ENCODE results near the gene ABTB2.
A peak's percentile ranks its signal among the peaks of the same experiment; 100 is the strongest.

ABTB2 gene

GRCh38 chr11:34359548-34359891, 1.7 kb upstream of the ABTB2 start:
- no peak for DNase-seq

GRCh38 chr11:34358728-34359547, 1.1 kb upstream of the ABTB2 start:
- peak; percentile 82 for DNase-seq

DNA sequence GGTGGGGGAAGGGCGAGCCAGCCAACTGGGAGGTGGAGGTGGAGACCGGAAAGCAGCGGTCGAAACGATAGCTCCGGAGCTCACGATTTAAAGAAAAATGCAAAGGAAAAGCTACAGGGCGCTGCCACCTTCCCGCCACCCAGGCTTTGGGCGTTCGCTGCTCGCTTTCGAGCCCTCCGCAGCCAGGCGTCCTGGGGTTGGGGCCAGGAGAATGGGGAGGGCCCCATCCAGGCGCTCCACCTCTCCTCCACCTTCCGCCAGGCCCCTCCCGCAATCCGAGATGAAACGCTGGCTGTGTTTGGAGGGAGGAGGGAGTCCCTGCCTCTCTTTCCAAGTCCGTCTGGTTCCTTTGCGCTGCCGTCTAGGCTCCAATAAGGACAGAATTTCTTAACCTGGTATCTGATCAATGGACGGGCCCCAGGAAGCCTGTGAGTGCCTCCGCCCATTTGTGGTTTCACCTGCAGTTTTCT, 483 bp upstream of the ABTB2 start:
- DNase-seq: no peak

DNA sequence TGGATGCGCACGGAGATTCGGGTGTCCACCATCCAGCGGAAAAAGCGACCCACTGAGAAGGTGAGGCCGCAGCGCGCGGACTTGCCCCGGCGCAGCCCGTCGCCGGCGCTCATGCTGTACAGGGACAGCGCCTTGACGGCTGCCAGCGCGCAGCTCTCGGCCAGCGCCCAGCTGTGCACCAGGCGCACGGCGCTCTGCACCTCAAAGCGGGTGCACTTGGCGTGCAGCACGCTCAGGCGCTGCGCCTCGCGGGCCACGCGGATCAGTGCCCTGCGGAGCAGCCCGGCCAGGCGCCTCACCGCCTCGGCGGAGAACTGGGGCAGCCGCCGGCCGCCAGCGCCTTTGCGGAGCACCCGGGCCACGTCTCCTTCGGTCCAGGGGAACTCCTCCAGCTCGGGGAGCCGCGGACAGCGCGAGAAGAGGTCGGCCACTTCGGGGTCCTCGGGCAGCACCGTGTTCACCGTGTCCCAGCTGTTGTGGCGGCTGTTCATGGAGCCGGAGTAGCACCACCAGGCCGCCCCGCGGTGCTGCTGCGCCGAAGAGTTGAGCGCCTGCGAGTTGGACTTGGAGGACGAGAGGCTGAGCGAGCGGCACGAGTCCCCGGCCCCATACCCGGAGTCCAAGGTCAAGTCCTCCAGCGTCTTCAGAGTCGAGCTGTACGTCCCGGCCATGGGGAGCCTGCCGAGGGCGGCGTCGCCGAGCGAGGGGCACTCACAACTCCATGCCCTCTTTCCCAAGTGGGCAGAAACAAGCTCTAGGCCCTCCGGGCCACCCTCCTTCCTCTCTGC, 703 bp downstream of the ABTB2 start:
- DNase-seq: peak; percentile 13

DNA sequence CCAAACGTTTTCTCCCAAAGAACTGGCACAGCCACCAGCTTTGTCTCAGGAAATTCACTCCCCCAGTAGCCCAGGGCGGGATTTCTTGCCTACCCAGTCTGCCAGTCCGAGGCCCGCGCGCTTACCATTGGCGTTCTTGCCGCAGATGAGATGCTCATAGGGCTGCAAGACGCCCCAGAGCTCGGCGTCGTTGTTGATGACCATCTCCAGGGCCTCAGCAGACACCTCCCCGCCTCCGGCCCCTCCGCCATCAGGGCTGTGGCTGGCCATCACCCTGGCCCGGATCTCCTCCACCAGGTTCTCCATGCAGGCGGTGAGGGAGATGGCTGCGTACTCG, 1.3 kb downstream of the ABTB2 start:
- no peak for DNase-seq

DNA sequence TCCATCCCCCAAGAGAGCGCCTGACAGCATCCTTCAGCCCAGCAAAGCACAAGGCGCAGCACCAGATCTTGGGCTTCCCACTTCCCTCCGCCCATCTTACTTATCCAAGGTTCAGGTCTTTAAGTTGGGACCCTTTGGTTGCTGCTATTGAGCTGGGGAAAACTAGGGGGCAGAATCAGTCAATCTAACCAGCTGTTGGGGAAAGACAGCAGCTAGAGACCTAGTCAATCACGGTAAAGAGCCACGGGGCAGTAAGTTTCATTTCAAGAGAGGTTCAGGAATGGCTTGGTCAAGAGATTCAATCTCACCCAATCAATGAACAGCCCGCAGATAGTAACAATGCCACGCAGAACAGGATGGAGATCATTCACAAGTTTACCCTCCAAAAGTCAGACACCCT, 1.7 kb downstream of the ABTB2 start:
- no peak for DNase-seq

GRCh38 chr11:34355726-34356125, 2.1 kb downstream of the ABTB2 start:
- no peak for DNase-seq

DNA sequence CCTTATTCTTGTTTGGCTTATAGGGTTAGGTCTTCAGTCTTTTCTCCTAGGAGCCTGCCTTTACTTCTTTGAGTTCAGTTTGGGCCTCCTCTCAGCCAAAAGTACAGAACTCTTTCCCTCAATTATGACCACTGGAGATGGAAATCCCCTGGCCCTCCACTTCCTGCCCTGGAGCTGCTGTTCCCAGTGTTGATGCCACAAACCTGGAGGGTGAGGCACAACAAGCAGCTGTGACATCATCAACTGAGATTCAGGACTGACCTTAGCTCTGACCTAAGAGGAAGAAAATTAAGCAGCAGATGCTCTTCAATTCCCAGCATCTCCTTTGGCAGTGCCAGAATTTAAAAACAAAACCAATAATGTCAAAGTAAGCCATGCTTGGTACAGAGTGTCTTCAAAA, 3.0 kb downstream of the ABTB2 start:
- DNase-seq: no peak

- DNase-seq: no peak
These were observed 3.9 kb downstream of the ABTB2 start for GRCh38 chr11:34353881-34354280.

GRCh38 chr11:34351687-34352469, 5.9 kb downstream of the ABTB2 start:
- no peak for DNase-seq

DNA sequence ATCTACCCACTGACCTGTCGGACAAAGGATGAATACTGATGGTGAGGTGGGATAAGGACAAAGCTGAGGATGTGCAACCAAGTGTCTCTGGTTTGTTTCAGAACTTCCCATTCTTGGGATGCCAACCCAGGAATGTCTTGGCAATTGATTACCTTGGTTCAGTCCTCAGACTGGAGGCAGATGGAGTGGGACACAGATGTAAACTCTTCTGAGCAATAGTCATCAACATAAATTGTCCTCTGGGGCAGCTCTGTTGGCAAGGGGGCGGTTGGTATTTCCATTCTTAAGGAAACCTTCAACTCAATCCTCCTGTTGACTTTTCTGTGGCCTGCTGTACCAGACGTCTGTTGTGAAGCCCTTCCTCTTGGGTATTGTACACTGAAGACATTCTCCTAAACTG, 6.8 kb downstream of the ABTB2 start:
- DNase-seq: no peak

DNA sequence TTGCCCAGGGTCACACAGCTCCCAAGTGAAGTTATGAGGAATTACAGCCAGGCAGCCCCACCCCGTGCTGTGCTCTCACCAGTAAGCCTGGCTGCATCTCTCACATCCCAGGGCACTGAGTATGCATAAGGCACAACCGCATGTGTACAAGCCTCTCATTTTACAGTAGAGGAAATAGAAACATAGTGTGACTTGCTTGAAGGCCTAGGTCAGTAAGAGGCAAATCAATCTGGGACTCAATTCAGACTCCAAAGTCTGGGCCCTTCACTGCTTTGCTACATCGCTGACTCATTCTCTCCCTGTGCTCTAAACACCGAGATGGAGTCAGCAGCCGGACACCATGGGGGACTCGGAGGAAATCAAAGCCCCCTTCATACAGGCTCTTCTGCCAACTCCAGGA, 7.9 kb downstream of the ABTB2 start:
- no peak for DNase-seq

GRCh38 chr11:34348919-34349318, 8.9 kb downstream of the ABTB2 start:
- DNase-seq: no peak

- DNase-seq: no peak
These were observed 9.7 kb downstream of the ABTB2 start for GRCh38 chr11:34348096-34348495.

- no peak for DNase-seq
These were observed 11.3 kb downstream of the ABTB2 start for GRCh38 chr11:34346551-34346950.

DNA sequence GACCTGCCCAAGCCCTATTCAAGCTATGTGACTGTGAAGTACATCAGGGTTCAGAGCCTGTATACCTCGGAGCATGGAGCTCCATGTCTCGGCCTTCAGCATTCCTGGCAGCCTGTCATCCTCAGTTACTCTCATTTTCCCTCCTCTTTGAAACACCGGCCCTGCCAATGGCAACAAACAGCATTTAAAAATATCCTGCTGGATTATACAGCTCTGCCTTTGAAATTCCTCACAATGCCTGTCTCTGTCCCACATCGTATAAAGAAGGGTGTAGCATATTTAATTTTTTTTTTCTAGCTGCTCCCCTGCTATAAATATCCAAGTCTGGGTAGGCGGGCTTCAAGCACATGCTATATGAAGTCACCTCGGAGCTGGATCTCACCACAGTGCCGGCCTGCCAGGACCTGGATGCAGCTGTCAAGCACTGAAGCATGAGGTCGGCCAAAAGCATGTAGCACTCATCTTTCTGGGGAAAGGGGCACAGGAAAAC, 11.8 kb downstream of the ABTB2 start:
- DNase-seq: no peak

- no peak for DNase-seq
These were observed 12.3 kb downstream of the ABTB2 start for GRCh38 chr11:34345540-34345876.

GRCh38 chr11:34344768-34345539, 12.9 kb downstream of the ABTB2 start:
- no peak for DNase-seq

DNA sequence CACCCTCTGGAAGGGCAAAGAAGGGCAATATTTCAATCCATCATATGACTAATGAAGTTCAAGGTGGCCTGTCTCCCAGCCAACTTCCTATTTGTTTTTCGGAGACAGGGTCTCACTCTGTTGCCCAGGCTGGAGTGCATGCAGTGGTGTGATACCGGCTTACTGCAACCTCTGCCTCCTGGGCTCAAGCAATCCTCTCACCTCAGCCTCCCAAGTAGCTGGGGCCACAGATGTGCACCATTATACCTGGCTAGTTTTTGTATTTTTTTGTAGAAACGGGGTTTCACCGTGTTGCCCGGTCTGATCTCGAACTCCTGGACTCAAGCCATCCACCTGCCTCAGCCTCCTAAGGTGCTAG, 13.4 kb downstream of the ABTB2 start:
- no peak for DNase-seq

DNA sequence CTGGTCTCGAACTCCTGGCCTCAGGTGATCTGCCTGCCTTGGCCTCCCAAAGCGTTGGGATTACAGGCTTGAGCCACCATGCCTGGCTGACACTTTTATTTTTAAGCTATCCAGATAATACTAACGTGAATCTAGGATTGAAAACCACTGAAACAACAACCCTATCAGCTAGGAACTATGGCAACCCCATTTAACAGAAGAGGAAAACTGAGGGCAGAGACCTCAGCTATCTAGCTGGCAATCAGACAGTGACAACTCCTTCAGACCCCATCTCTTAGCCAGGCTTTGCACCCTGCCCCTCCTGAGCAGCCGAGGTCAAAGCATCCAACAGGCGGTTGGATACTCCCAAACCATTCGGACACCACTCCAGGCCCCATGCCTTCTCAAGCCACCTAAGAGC, 14.1 kb downstream of the ABTB2 start:
- no peak for DNase-seq

DNA sequence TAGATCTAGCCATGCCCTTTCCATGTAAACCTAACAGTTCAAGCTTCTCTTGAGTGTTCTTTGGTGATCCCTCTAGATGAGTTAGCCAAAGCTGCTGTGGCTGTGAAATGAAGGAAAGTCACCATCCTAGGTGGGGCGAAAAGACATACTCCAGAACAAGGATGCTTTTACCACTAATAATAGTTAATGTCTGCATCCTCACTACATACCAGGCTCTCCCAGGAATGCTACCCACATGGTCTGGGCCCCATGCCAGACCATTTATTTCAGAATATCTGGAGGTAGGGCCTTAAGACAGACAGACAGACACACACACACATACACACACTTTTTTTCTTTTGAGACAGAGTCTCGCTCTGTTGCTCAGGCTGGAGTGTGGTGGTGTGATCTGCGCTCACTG, 14.7 kb downstream of the ABTB2 start:
- DNase-seq: no peak

DNA sequence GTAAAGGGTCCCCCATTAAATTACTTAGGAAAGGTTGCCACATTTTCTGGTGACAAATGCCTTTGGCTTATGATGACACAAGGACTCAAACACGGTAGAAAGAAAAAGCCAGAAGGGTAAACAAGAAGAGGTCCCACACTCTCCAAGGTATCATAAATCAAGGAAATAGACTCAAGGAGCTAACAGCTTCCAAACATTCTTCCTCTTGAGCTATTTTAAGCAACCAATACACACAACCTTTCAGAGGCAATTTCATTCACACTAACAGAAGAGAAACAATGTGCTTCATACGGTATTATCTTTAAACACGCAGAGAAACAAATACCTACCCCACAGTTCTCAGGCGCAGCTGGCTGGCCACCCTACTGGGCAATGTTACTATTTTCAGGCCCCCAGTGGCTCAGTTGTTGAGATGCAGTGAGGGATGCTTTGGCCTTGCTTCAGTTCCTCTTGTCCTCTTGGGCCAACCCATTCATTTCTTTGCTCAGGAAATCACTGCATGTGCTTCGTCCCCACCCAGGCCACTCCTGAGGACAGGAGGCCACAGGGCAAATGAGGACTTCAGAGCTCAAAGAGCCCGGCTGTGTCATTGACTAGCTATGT, 15.8 kb downstream of the ABTB2 start:
- DNase-seq: no peak

DNA sequence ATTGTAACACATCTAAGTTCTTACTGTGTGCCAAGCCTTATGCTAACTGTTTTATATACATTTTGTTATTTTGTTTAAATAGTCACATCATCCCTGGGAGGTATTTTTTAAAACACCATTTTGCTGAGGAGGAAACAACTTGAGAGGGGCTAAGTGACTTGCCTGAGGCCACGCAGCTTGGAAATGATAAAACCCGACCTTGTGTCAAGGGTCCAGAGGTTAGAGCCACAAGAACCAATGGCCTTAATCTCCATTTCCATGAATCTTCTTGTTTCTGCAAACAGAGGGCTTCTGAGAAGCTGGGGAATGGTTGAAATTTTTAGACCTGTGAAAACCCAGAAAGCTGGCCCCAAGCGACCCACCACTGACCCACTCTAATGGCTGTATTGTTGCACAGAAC, 16.7 kb downstream of the ABTB2 start:
- no peak for DNase-seq
